ENCODE results near the gene TPP1. TPM values are rescaled to one million over a fixed set of nuclear protein-coding genes. Genes with fewer than 3 reads are reported as not detected.
A peak's percentile ranks its signal among the peaks of the same experiment; 100 is the strongest.

The TPP1 gene
- total and polyA plus RNA-seq, 11 donors, result 38.5 to 169 (median 79.7) TPM

- H3K27ac ChIP-seq, result peak overlapping the region in 1 of 12 donors; percentile 94
- DNase-seq, result no peak
- H3K27me3 ChIP-seq, result no peaks in the 10 kb centered on the region
- TF ChIP-seq CTCF (IDR thresholded peaks at IDR 0.05) (no peak), POLR2A (IDR thresholded peaks at IDR 0.05) (no peak)
- H3K9me3 ChIP-seq, result no peaks in the 10 kb centered on the region
- peaks cover 0 to 43% (median 20%) of the 10 kb centered on the region in 12 donors for H3K4me1 ChIP-seq
- 47 to 95% (median 92%) methylated on average over 1 of the region's 1 CpG for WGBS, 4 donors
- H3K36me3 ChIP-seq, result peaks cover 0 to 33% (median 25%) of the 10 kb centered on the region in 9 donors
- ATAC-seq, result no peak
- H3K4me3 ChIP-seq, result no peak overlapping the region
- intact Hi-C loops (cut with DNase I), result no loop called here
Observed at GRCh38 chr11:6620636-6621035, 1.4 kb upstream of the TPP1 start.

GRCh38 chr11:6618117-6619003 lies 862 bp downstream of the TPP1 start:
- ATAC-seq (peak in 3 of 4 donors; percentile 1 to 32 (median 6)), DNase-seq (peak in 2 of 5 donors; percentile 51 to 70)
- Histone ChIP-seq H3K4me3 (peak overlapping the region; percentile 37 to 86 (median 68)), H3K36me3 (peaks cover 0 to 37% (median 30%) of the 10 kb centered on the region in 9 donors), H3K4me1 (peaks cover 0 to 53% (median 20%) of the 10 kb centered on the region in 12 donors), H3K9me3 (no peaks in the 10 kb centered on the region), H3K27me3 (no peaks in the 10 kb centered on the region), H3K27ac (peak overlapping the region in 11 of 12 donors; percentile 62 to 94 (median 82))
- TF ChIP-seq CTCF (IDR thresholded peaks at IDR 0.05) (no peak), POLR2A (IDR thresholded peaks at IDR 0.05) (no peak)
- intact Hi-C loops (cut with DNase I), result loop anchor here in 2 of 10 donors (2.0 to 5.0 kb wide), 2 partner anchors 20 to 64 kb away; partner anchors contain the start of gene MRPL17 (in 1 of the 2)
- WGBS, 4 donors, result 9 to 14% (median 11%) methylated on average over 15 of the region's 15 CpGs

- H3K9me3 ChIP-seq, result no peaks in the 10 kb centered on the region
- H3K36me3 ChIP-seq, result peaks cover 0 to 42% (median 29%) of the 10 kb centered on the region in 9 donors
- H3K27ac ChIP-seq, result peak overlapping the region in 2 of 12 donors; percentile 83 to 94
- H3K4me1 ChIP-seq, result peaks cover 0 to 63% (median 28%) of the 10 kb centered on the region in 12 donors
- DNase-seq (no peak), ATAC-seq (no peak)
- TF ChIP-seq CTCF (IDR thresholded peaks at IDR 0.05) (no peak), POLR2A (IDR thresholded peaks at IDR 0.05) (no peak)
- 86 to 100% (median 89%) methylated on average over 2 to 5 of the region's 5 CpGs for WGBS, 4 donors
- no peaks in the 10 kb centered on the region for H3K27me3 ChIP-seq
- intact Hi-C loops (cut with DNase I), result loop anchor here in 1 of 10 donors (5.0 kb wide), 1 partner anchor 65 kb away; the partner anchor contains the start of gene MRPL17
- peak overlapping the region in 5 of 12 donors; percentile 67 to 80 (median 75) for H3K4me3 ChIP-seq
Observed at GRCh38 chr11:6617315-6617781, 1.9 kb downstream of the TPP1 start.
